Measurements from ENCODE around the gene TNFAIP8L2. TPM values are rescaled to one million over a fixed set of nuclear protein-coding genes. Genes with fewer than 3 reads are reported as not detected.
"Not testable (repeated sequence)": the region's sequence is repeated elsewhere in the genome, so short reads cannot be mapped to it uniquely, and the experiment has no call there.

Gene TNFAIP8L2
- total and polyA plus RNA-seq, 2 donors from 2014 or later = 1.8 to 6.3 TPM

GRCh38 chr1:151184211-151184610, 27.8 kb downstream of the TNFAIP8L2 start:
- DNase-seq = peak in 1 of 5 donors; percentile 53
- intact Hi-C loops (cut with DNase I) = no loop called here
- FAIRE-seq = no peak
- Histone ChIP-seq H3K4me3 (ENCODE audit: low read length in 3 of 3) (no peak overlapping the region), H3K4me1 (ENCODE audit: control insufficient read depth in 2 of 3, insufficient read depth in 2 of 3, low read depth in 1 of 3, low read length in 3 of 3) (peaks cover 5 to 8% (median 6%) of the 10 kb centered on the region in 3 donors), H3K36me3 (ENCODE audit: control insufficient read depth in 2 of 3, insufficient read depth in 3 of 3, low read length in 3 of 3) (peaks cover 12 to 28% (median 26%) of the 10 kb centered on the region in 3 donors), H3K9me3 (ENCODE audit: control insufficient read depth in 2 of 3, insufficient read depth in 1 of 3, low read length in 3 of 3) (no peaks in the 10 kb centered on the region), H3K27me3 (ENCODE audit: control insufficient read depth, insufficient read depth, low read length) (no peaks in the 10 kb centered on the region), H3K27ac (ENCODE audit: low read depth in 2 of 2, low read length in 2 of 2) (no peak overlapping the region), H3K9ac (ENCODE audit: low read length in 3 of 3) (no peak overlapping the region)
- TF ChIP-seq CTCF (IDR thresholded peaks at IDR 0.05; ENCODE audit: borderline replicate concordance, extremely low read depth, insufficient read depth) = no peak

- Histone ChIP-seq H3K27ac (ENCODE audit: low read depth in 2 of 2, low read length in 2 of 2) (no peak overlapping the region), H3K9ac (ENCODE audit: low read length in 3 of 3) (no peak overlapping the region), H3K4me3 (ENCODE audit: low read length in 3 of 3) (no peak overlapping the region), H3K36me3 (ENCODE audit: control insufficient read depth in 2 of 3, insufficient read depth in 3 of 3, low read length in 3 of 3) (peaks cover 12 to 14% (median 14%) of the 10 kb centered on the region in 3 donors), H3K4me1 (ENCODE audit: control insufficient read depth in 2 of 3, insufficient read depth in 2 of 3, low read depth in 1 of 3, low read length in 3 of 3) (peaks cover 5 to 11% (median 6%) of the 10 kb centered on the region in 3 donors), H3K27me3 (ENCODE audit: control insufficient read depth, insufficient read depth, low read length) (no peaks in the 10 kb centered on the region), H3K9me3 (ENCODE audit: control insufficient read depth in 2 of 3, insufficient read depth in 1 of 3, low read length in 3 of 3) (no peaks in the 10 kb centered on the region)
- TF ChIP-seq CTCF (IDR thresholded peaks at IDR 0.05; ENCODE audit: borderline replicate concordance, extremely low read depth, insufficient read depth) = no peak
- intact Hi-C loops (cut with DNase I) = no loop called here
- DNase-seq (no peak), FAIRE-seq (no peak)
These were observed 30.8 kb downstream of the TNFAIP8L2 start for GRCh38 chr1:151187205-151187604.

DNA sequence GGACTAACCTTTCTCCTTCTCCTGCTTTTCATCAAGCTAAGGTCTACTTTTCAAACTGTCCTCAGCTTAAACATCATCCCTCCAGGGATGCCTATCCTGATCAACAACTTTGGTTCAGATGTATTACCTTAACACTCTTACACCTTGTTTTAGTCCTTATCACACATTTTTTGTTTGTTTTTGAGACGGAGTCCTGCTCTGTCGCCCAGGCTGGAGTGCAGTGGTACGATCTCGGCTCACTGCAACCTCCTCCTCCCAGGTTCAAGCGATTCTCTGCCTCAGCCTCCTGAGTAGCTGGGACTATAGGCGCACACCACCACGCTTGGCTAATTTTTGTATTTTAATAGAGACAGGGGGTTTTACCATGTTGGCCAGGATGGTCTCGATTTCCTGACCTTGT, 32.2 kb downstream of the TNFAIP8L2 start:
- Histone ChIP-seq H3K36me3 (ENCODE audit: control insufficient read depth in 2 of 3, insufficient read depth in 3 of 3, low read length in 3 of 3) (peaks cover 6 to 12% (median 9%) of the 10 kb centered on the region in 3 donors), H3K4me3 (ENCODE audit: low read length in 3 of 3) (peak overlapping the region; percentile 92 to 99 (median 92)), H3K9ac (ENCODE audit: low read length in 3 of 3) (peak overlapping the region in 1 of 3 donors; percentile 90), H3K4me1 (ENCODE audit: control insufficient read depth in 2 of 3, insufficient read depth in 2 of 3, low read depth in 1 of 3, low read length in 3 of 3) (peaks cover 5 to 11% (median 6%) of the 10 kb centered on the region in 3 donors)
- intact Hi-C loops (cut with DNase I); FAIRE-seq; H3K27me3 ChIP-seq (ENCODE audit: control insufficient read depth, insufficient read depth, low read length); H3K9me3 ChIP-seq (ENCODE audit: control insufficient read depth in 2 of 3, insufficient read depth in 1 of 3, low read length in 3 of 3); H3K27ac ChIP-seq (ENCODE audit: low read depth in 2 of 2, low read length in 2 of 2); DNase-seq: not testable (repeated sequence)

DNA sequence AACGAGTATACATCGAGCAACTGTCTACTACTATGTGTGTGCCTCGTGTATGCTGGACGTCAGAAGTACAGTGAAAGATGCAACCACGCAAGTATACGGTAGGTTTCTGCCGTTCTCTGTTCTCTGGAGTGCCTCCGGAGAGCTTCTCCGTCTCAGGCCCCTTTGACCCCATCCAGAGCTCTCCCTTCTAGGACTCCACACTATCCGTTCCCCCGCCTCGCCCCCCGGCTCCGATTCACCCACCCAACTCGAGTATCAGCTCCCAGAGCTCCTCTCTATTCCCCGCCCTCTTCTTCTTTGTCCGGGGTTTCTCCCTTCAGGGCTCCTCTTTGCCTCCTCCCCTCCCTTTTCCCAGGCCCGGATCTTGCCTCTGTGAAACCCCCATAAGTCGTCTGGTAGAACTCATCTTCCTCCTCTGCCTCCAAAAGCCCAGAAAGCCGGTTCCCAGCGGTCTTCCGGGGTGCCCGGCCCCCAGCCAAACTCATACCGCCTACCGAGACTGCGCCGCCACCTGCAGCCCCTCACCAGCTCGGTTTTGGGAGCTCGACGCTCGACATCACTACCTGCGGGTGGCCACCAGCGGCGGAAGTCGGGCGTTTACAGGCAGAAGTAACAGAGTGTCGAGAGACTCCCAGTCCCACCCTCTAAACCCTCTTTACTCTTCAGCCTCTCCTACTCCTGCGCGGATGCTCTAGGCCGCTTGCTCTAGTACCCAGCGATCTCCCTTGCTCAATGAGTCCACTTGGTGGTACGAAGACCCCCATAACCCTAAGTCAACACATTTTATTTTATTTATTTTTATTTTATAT, 33.4 kb downstream of the TNFAIP8L2 start, which contains the start of gene VPS72:
Gene VPS72 (minus strand): TSS at position 561 of the 809 bp plus-strand sequence. CDS start 76 bp downstream, at position 485.
- FAIRE-seq = no peak

More for the DNA sequence above, 33.4 kb downstream of the TNFAIP8L2 start, which contains the start of gene VPS72:
- DNase-seq = peak; percentile 91 to 97 (median 93)
- Histone ChIP-seq H3K4me1 (ENCODE audit: control insufficient read depth in 2 of 3, insufficient read depth in 2 of 3, low read depth in 1 of 3, low read length in 3 of 3) (peaks cover 5 to 11% (median 6%) of the 10 kb centered on the region in 3 donors), H3K9me3 (ENCODE audit: control insufficient read depth in 2 of 3, insufficient read depth in 1 of 3, low read length in 3 of 3) (no peaks in the 10 kb centered on the region), H3K4me3 (ENCODE audit: low read length in 3 of 3) (peak within 1 kb of the TSS; percentile 92 to 99 (median 92)), H3K27me3 (ENCODE audit: control insufficient read depth, insufficient read depth, low read length) (no peaks in the 10 kb centered on the region), H3K36me3 (ENCODE audit: control insufficient read depth in 2 of 3, insufficient read depth in 3 of 3, low read length in 3 of 3) (peaks cover 0 to 7% (median 4%) of the 10 kb centered on the region in 3 donors), H3K9ac (ENCODE audit: low read length in 3 of 3) (peak within 1 kb of the TSS; percentile 83 to 91 (median 90)), H3K27ac (ENCODE audit: low read depth in 2 of 2, low read length in 2 of 2) (peak within 1 kb of the TSS; percentile 67 to 69)
- TF ChIP-seq CTCF (IDR thresholded peaks at IDR 0.05; ENCODE audit: borderline replicate concordance, extremely low read depth, insufficient read depth) = peak; percentile 24
- intact Hi-C loops (cut with DNase I) = no loop called here

Data from kidney (tissue), 14 donors.